Parathyroid adenoma (tissue), 2 donors: ENCODE data around the gene MSH3.

Experiments
- H2AFZ ChIP-seq: fragments of 300-600 bp; sonication (generic); one replicate; pipeline ENCODE4 v1.7.0; 2017; ENCODE audit warnings: antibody characterized with exemption, mild to moderate bottlenecking
- H3K27ac ChIP-seq: fragments of 300-600 bp; sonication (generic); one replicate; pipeline ENCODE4 v1.7.0; 2017
- H3K27me3 ChIP-seq: fragments of 300-600 bp; sonication (generic); one replicate; pipeline ENCODE4 v1.7.0; 2017; ENCODE audit warnings: low read length; ENCODE audit not compliant: control insufficient read depth, insufficient read depth
- H3K36me3 ChIP-seq: fragments of 300-600 bp; sonication (generic); one replicate; pipeline ENCODE4 v1.7.0; 2017; ENCODE audit warnings: low read length; ENCODE audit not compliant: control insufficient read depth, insufficient read depth
- H3K4me1 ChIP-seq: fragments of 300-600 bp; sonication (generic); one replicate; pipeline ENCODE4 v1.7.0; 2017; ENCODE audit warnings: control low read depth
- H3K4me2 ChIP-seq: fragments of 300-600 bp; sonication (generic); one replicate; pipeline ENCODE4 v1.7.0; 2017; ENCODE audit warnings: low read length
- H3K4me3 ChIP-seq: fragments of 300-600 bp; sonication (generic); one replicate; pipeline ENCODE4 v1.7.0; 2017; ENCODE audit warnings: low read depth, low read length
- H3K79me2 ChIP-seq: fragments of 300-600 bp; sonication (generic); one replicate; pipeline ENCODE4 v1.7.0; 2017; ENCODE audit warnings: control low read depth
- H3K9ac ChIP-seq: fragments of 300-600 bp; sonication (generic); one replicate; pipeline ENCODE4 v1.7.0; 2017; ENCODE audit warnings: mild to moderate bottlenecking
- H3K9me3 ChIP-seq: fragments of 300-600 bp; sonication (generic); one replicate; pipeline ENCODE4 v1.7.0; 2017; ENCODE audit warnings: low read length; ENCODE audit not compliant: control insufficient read depth
- CTCF ChIP-seq: fragments of 300-600 bp; sonication (generic); IDR thresholded peaks from one replicate; pipeline ENCODE4 v1.7.0; 2017; ENCODE audit warnings: antibody characterized with exemption, mild to moderate bottlenecking
- donor health status: primary hyperparathyroidism.

The MSH3 gene

DNA sequence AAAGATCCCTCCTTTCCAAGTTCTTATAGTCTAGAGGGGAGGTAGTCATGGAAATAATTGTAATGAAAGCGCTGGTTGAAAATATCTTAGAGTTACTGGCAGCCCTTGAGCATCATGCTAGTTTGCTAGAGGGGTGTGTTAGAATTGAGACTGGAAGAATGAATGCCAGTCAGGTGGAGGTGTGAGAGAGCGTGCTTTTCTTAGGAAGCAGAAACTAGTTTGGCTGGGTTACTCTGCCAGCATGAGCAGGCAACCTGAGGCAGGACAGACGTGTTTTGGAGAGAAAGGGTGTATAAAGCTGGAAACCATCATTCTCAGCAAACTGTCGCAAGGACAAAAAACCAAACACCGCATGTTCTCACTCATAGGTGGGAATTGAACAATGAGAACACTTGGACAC is 43.9 kb downstream of the MSH3 start:
- Histone ChIP-seq H3K27me3 (no peaks in the 10 kb centered on the region), H3K4me2 (no peak overlapping the region), H3K79me2 (no peaks in the 10 kb centered on the region), H3K9ac (no peak overlapping the region), H2AFZ (no peak overlapping the region), H3K27ac (no peak overlapping the region), H3K36me3 (no peaks in the 10 kb centered on the region), H3K4me1 (no peaks in the 10 kb centered on the region), H3K4me3 (no peak overlapping the region), H3K9me3 (no peaks in the 10 kb centered on the region)
- no peak for TF ChIP-seq CTCF

DNA sequence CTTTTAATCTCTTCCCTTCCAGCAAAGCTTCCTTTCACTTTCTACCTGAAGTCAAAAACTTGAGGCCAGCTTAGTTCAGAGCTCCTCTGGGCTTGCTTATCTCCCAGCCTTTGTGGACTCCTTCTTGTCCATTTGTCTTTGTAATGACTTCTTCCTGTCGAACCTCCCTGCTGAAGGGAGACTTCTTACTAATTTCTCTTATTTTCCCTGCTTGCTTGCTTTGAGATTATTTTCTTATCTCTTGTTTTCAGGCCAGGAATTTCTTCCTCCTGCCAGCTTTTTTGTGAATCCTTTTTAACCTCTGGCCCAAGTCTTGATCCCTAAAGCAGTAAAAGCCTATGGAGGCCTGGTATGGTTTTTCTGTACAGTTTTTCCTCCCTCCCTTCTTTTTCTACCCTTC is 47.1 kb downstream of the MSH3 start:
- Histone ChIP-seq H3K4me2 (no peak overlapping the region), H3K9me3 (no peaks in the 10 kb centered on the region), H3K4me3 (no peak overlapping the region), H3K27ac (no peak overlapping the region), H3K27me3 (no peaks in the 10 kb centered on the region), H3K79me2 (no peaks in the 10 kb centered on the region), H3K9ac (no peak overlapping the region), H3K36me3 (no peaks in the 10 kb centered on the region), H2AFZ (no peak overlapping the region), H3K4me1 (no peaks in the 10 kb centered on the region)
- TF ChIP-seq CTCF = no peak

GRCh38 chr5:80703291-80703690 is 48.8 kb downstream of the MSH3 start:
- Histone ChIP-seq H3K4me3 (no peak overlapping the region), H3K9ac (no peak overlapping the region), H3K27ac (no peak overlapping the region), H3K36me3 (no peaks in the 10 kb centered on the region), H2AFZ (no peak overlapping the region), H3K9me3 (no peaks in the 10 kb centered on the region), H3K4me2 (no peak overlapping the region), H3K27me3 (no peaks in the 10 kb centered on the region), H3K4me1 (no peaks in the 10 kb centered on the region), H3K79me2 (no peaks in the 10 kb centered on the region)
- no peak for TF ChIP-seq CTCF

DNA sequence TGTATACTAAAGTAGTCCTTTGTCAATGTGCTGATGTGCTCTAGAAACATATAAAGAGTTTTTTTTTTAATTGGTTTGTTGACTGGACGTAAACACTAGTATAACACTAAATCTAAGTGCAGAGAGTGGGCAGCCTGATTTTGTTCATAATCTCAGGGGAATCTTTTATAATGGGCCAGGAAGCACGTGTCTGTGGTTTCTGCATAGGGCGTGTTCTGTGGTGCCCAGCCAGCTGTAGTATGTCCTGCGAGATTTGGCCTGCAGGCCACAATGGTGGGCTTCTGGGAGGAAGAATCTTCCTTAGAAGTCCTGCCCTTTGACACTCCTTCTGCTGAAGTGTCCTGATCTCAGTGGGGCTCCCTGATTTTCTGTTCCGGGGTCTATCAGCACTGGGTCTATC is 49.3 kb downstream of the MSH3 start:
- no peak overlapping the region for H2AFZ ChIP-seq
- H3K36me3 ChIP-seq = no peaks in the 10 kb centered on the region
- no peak overlapping the region for H3K4me2 ChIP-seq
- H3K79me2 ChIP-seq = no peaks in the 10 kb centered on the region
- H3K9ac ChIP-seq = no peak overlapping the region
- no peak for TF ChIP-seq CTCF
- H3K9me3 ChIP-seq = no peaks in the 10 kb centered on the region
- no peaks in the 10 kb centered on the region for H3K4me1 ChIP-seq
- H3K4me3 ChIP-seq = no peak overlapping the region
- no peaks in the 10 kb centered on the region for H3K27me3 ChIP-seq
- H3K27ac ChIP-seq = no peak overlapping the region

DNA sequence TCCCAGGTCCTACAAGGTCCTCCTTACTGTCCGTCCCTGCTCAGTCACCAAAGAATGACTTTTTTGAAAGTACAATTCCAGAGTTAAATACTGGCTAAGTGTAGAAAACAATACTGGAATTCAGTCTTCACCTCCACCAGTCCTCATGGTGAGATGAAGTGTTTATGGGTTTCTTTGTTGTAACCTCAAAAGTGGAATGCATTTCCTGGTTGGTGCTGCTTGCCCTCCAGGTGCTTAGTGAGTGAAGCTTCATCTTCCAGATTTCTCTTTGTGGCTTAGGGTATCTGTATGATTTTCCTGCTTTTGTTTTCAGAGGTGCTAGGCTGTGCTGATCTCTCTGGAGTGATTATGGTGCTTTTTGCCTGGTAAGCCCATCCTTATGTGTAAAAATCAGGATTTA is 49.8 kb downstream of the MSH3 start:
- H3K36me3 ChIP-seq = no peaks in the 10 kb centered on the region
- no peak overlapping the region for H3K4me3 ChIP-seq
- no peak overlapping the region for H3K27ac ChIP-seq

More for the DNA sequence above, 49.8 kb downstream of the MSH3 start:
- Histone ChIP-seq H3K79me2 (no peaks in the 10 kb centered on the region), H3K4me1 (no peaks in the 10 kb centered on the region), H3K4me2 (no peak overlapping the region), H3K9me3 (no peaks in the 10 kb centered on the region), H3K9ac (no peak overlapping the region), H2AFZ (no peak overlapping the region), H3K27me3 (no peaks in the 10 kb centered on the region)
- no peak for TF ChIP-seq CTCF
